ENCODE measurements around the gene MBNL3.

Gene MBNL3

GRCh38 chrX:132474544-132475248 is 14.1 kb downstream of the MBNL3 start:
- no peaks in the 10 kb centered on the region for H3F3A ChIP-seq (ENCODE audit: insufficient read depth)
- H3K9me3 ChIP-seq (ENCODE audit: insufficient read depth, low read length) = no peaks in the 10 kb centered on the region
- no peak overlapping the region for H3K4me3 ChIP-seq (ENCODE audit: insufficient read depth, low read length, poor library complexity, severe bottlenecking)
- no peaks in the 10 kb centered on the region for H3K9me2 ChIP-seq (replicated peaks; ENCODE audit: insufficient read depth, low read length)
- no peak overlapping the region for H3K9ac ChIP-seq (ENCODE audit: low read length)
- no peaks in the 10 kb centered on the region for H3K79me2 ChIP-seq (ENCODE audit: insufficient read depth, low read length)
- no peaks in the 10 kb centered on the region for H3K36me3 ChIP-seq (ENCODE audit: low read length)
- no peaks in the 10 kb centered on the region for H3K27me3 ChIP-seq (ENCODE audit: low read length)
- no peak overlapping the region for H3K4me2 ChIP-seq (ENCODE audit: low read depth, low read length, poor library complexity, severe bottlenecking)
- H4K20me1 ChIP-seq (ENCODE audit: low read depth, low read length) = no peaks in the 10 kb centered on the region
- no peak overlapping the region for H3K27ac ChIP-seq (ENCODE audit: low read depth, low read length)
- TF ChIP-seq CTCF (IDR thresholded peaks at IDR 0.05; ENCODE audit: insufficient read depth, low read length, poor library complexity, severe bottlenecking) (no peak), EZH2phosphoT487 (conservative IDR thresholded peaks at IDR 0.05; ENCODE audit: low read length) (no peak)
- H2AFZ ChIP-seq (ENCODE audit: low read depth, low read length, severe bottlenecking) = no peak overlapping the region

- no peaks in the 10 kb centered on the region for H3K27me3 ChIP-seq (ENCODE audit: low read length)
Observed at GRCh38 chrX:132472397-132472796, 16.4 kb downstream of the MBNL3 start.

GRCh38 chrX:132470831-132471230 is 18.0 kb downstream of the MBNL3 start:
- Histone ChIP-seq H3K9ac (ENCODE audit: low read length) (no peak overlapping the region), H2AFZ (ENCODE audit: low read depth, low read length, severe bottlenecking) (no peak overlapping the region), H4K20me1 (ENCODE audit: low read depth, low read length) (no peaks in the 10 kb centered on the region), H3K9me3 (ENCODE audit: insufficient read depth, low read length) (no peaks in the 10 kb centered on the region), H3K36me3 (ENCODE audit: low read length) (no peaks in the 10 kb centered on the region), H3K4me3 (ENCODE audit: insufficient read depth, low read length, poor library complexity, severe bottlenecking) (no peak overlapping the region), H3K27ac (ENCODE audit: low read depth, low read length) (no peak overlapping the region), H3K4me2 (ENCODE audit: low read depth, low read length, poor library complexity, severe bottlenecking) (no peak overlapping the region), H3K79me2 (ENCODE audit: insufficient read depth, low read length) (no peaks in the 10 kb centered on the region), H3K27me3 (ENCODE audit: low read length) (no peaks in the 10 kb centered on the region), H3K9me2 (replicated peaks; ENCODE audit: insufficient read depth, low read length) (no peaks in the 10 kb centered on the region), H3F3A (ENCODE audit: insufficient read depth) (no peaks in the 10 kb centered on the region)
- no peak for TF ChIP-seq EZH2phosphoT487 (conservative IDR thresholded peaks at IDR 0.05; ENCODE audit: low read length)
- no peak for TF ChIP-seq CTCF (IDR thresholded peaks at IDR 0.05; ENCODE audit: insufficient read depth, low read length, poor library complexity, severe bottlenecking)

More at GRCh38 chrX:132472397-132472796, 16.4 kb downstream of the MBNL3 start:
- Histone ChIP-seq H3F3A (ENCODE audit: insufficient read depth) (no peaks in the 10 kb centered on the region), H3K79me2 (ENCODE audit: insufficient read depth, low read length) (no peaks in the 10 kb centered on the region), H2AFZ (ENCODE audit: low read depth, low read length, severe bottlenecking) (no peak overlapping the region), H3K27ac (ENCODE audit: low read depth, low read length) (no peak overlapping the region), H3K9ac (ENCODE audit: low read length) (no peak overlapping the region), H3K4me3 (ENCODE audit: insufficient read depth, low read length, poor library complexity, severe bottlenecking) (no peak overlapping the region), H3K9me2 (replicated peaks; ENCODE audit: insufficient read depth, low read length) (no peaks in the 10 kb centered on the region), H3K4me2 (ENCODE audit: low read depth, low read length, poor library complexity, severe bottlenecking) (no peak overlapping the region), H3K36me3 (ENCODE audit: low read length) (no peaks in the 10 kb centered on the region), H4K20me1 (ENCODE audit: low read depth, low read length) (no peaks in the 10 kb centered on the region), H3K9me3 (ENCODE audit: insufficient read depth, low read length) (no peaks in the 10 kb centered on the region)
- no peak for TF ChIP-seq CTCF (IDR thresholded peaks at IDR 0.05; ENCODE audit: insufficient read depth, low read length, poor library complexity, severe bottlenecking)
- no peak for TF ChIP-seq EZH2phosphoT487 (conservative IDR thresholded peaks at IDR 0.05; ENCODE audit: low read length)

Measured in SU-DHL-6 (cell line).